ENCODE results near the gene KCNS3. TPM values are rescaled to one million over a fixed set of nuclear protein-coding genes. Genes with fewer than 3 reads are reported as not detected.

Gene KCNS3
- total RNA-seq, 4 donors from 2014 or later, result 16.2 to 34.8 (median 22.6) TPM

GRCh38 chr2:17850151-17850550 lies 28.3 kb upstream of the KCNS3 start:
- H3K27ac ChIP-seq, result no peak overlapping the region
- H3K9me3 ChIP-seq, result no peaks in the 10 kb centered on the region
- 87% methylated on average over 3 of the region's 4 CpGs for WGBS
- no peaks in the 10 kb centered on the region for H3K4me1 ChIP-seq
- no peaks in the 10 kb centered on the region for H3K36me3 ChIP-seq
- H3K4me3 ChIP-seq, result no peak overlapping the region
- H3K27me3 ChIP-seq, result no peaks in the 10 kb centered on the region
- no peak for DNase-seq (ENCODE audit: low spot score in 2 of 2)
- TF ChIP-seq EP300 (IDR thresholded peaks at IDR 0.05) (no peak), POLR2A (IDR thresholded peaks at IDR 0.05) (no peak), POLR2AphosphoS5 (IDR thresholded peaks at IDR 0.05) (no peak)
- TF ChIP-seq, protein P1, sequence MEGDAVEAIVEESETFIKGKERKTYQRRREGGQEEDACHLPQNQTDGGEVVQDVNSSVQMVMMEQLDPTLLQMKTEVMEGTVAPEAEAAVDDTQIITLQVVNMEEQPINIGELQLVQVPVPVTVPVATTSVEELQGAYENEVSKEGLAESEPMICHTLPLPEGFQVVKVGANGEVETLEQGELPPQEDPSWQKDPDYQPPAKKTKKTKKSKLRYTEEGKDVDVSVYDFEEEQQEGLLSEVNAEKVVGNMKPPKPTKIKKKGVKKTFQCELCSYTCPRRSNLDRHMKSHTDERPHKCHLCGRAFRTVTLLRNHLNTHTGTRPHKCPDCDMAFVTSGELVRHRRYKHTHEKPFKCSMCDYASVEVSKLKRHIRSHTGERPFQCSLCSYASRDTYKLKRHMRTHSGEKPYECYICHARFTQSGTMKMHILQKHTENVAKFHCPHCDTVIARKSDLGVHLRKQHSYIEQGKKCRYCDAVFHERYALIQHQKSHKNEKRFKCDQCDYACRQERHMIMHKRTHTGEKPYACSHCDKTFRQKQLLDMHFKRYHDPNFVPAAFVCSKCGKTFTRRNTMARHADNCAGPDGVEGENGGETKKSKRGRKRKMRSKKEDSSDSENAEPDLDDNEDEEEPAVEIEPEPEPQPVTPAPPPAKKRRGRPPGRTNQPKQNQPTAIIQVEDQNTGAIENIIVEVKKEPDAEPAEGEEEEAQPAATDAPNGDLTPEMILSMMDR (IDR thresholded peaks at IDR 0.05), result no peak

DNA sequence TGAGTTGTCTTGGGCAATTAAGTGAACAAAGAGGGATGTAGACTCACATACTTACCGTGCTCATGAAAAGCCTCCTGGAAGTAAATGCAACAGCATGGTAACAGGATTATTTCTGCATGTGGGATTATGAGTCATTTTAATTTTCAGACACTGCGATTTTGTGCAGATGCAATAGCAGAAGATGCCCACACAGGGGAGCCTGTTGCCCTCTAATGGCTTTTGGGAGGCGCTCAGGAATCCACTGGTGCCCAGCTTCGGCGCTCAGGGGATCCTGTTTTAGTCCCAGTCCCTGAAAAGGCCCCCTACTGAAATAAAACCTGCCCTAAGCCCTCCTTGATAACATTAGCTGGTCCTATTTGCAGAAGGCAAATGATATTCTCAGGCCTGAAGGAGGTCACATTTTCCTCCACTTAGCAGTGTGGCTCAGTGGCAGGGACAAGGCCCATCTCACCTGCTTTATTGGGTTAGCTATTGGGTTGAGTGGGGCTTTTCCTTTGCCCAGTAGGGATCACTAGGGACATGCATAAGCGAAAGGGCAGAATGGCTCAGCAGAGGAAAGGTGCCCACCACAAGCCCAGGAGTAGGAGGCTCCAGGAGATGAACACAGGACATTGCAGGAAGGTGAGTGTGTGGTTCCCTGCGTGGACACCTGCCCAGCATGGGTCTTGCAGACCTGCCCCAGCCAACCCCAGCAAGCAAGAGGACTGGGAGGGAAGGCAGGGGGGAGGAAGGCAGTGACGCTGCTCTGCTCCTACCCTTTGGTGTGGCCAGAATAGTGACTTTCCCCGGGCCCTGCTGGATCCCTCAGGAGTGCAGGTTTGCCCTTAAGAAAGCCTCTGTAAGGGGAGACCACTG lies 26.5 kb upstream of the KCNS3 start:
- 36% methylated on average over 8 of the region's 9 CpGs for WGBS
- H3K36me3 ChIP-seq, result no peaks in the 10 kb centered on the region
- TF ChIP-seq, protein P1 (IDR thresholded peaks at IDR 0.05), result peak; percentile 74 to 83
- no peak for TF ChIP-seq POLR2AphosphoS5 (IDR thresholded peaks at IDR 0.05)
- H3K4me1 ChIP-seq, result no peaks in the 10 kb centered on the region
- no peak overlapping the region for H3K4me3 ChIP-seq
- no peaks in the 10 kb centered on the region for H3K27me3 ChIP-seq
- H3K27ac ChIP-seq, result no peak overlapping the region
- DNase-seq (ENCODE audit: low spot score in 2 of 2), result no peak
- no peaks in the 10 kb centered on the region for H3K9me3 ChIP-seq

DNA sequence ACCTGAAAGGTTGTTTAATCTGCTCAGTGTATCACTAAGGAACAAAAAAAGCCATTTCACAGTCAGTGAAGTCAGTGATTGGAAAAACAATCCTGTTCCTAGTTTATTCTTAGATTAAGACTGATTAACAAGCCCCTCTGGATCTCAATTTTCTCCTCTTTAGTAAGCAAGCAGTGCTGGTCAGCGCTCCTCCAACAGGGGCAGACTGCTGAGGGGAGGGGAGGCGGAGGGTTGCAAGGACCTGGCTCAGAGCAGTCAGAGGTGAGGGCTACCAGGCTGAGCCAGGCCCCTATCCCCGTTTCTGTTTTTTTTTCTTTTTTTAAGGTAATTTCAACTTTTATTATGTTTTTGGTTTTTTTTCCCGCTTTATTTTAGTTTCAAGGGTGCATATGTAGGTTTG lies 24.7 kb upstream of the KCNS3 start:
- WGBS, result 75% methylated on average over 4 of the region's 4 CpGs
- Histone ChIP-seq H3K9me3 (no peaks in the 10 kb centered on the region), H3K4me3 (no peak overlapping the region), H3K27me3 (no peaks in the 10 kb centered on the region), H3K36me3 (no peaks in the 10 kb centered on the region), H3K4me1 (no peaks in the 10 kb centered on the region), H3K27ac (no peak overlapping the region)
- TF ChIP-seq POLR2AphosphoS5 (IDR thresholded peaks at IDR 0.05) (no peak), POLR2A (IDR thresholded peaks at IDR 0.05) (no peak)
- DNase-seq (ENCODE audit: low spot score in 2 of 2), result no peak

DNA sequence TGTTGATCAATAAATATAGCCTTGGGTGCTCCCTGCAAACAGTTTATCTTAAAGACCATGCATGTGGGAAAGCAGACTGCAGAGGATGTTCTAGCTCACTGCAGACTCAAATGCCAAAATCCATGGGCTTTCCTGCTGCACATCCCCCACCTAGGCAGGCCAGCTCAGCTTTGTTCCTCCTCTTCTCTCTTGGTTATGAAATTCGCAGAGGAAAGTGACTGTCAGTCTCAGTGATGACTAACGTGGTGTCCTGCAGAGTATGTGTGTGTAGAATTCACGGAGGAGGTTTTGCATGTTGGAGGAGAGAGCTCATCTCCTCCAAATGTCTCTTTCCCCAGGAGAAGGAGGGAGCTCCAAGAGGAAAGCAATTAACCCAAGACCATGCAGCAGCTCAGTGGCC lies 21.4 kb upstream of the KCNS3 start:
- no peak overlapping the region for H3K27ac ChIP-seq
- 63% methylated on average over 3 of the region's 3 CpGs for WGBS
- no peaks in the 10 kb centered on the region for H3K4me1 ChIP-seq
- H3K9me3 ChIP-seq, result no peaks in the 10 kb centered on the region
- H3K27me3 ChIP-seq, result no peaks in the 10 kb centered on the region
- DNase-seq (ENCODE audit: low spot score in 2 of 2), result no peak
- no peaks in the 10 kb centered on the region for H3K36me3 ChIP-seq
- no peak overlapping the region for H3K4me3 ChIP-seq
- TF ChIP-seq EP300 (IDR thresholded peaks at IDR 0.05), result no peak
- no peak for TF ChIP-seq POLR2A (IDR thresholded peaks at IDR 0.05)

GRCh38 chr2:17858064-17858463 lies 20.4 kb upstream of the KCNS3 start:
- no peak for DNase-seq (ENCODE audit: low spot score in 2 of 2)
- Histone ChIP-seq H3K4me1 (no peaks in the 10 kb centered on the region), H3K4me3 (no peak overlapping the region), H3K9me3 (no peaks in the 10 kb centered on the region), H3K27me3 (no peaks in the 10 kb centered on the region), H3K36me3 (no peaks in the 10 kb centered on the region), H3K27ac (no peak overlapping the region)
- TF ChIP-seq, protein P1 (IDR thresholded peaks at IDR 0.05), result no peak
- TF ChIP-seq EP300 (IDR thresholded peaks at IDR 0.05), result no peak
- TF ChIP-seq POLR2AphosphoS5 (IDR thresholded peaks at IDR 0.05), result no peak
- TF ChIP-seq POLR2A (IDR thresholded peaks at IDR 0.05), result no peak
- 74% methylated on average over 1 of the region's 1 CpG for WGBS

DNA sequence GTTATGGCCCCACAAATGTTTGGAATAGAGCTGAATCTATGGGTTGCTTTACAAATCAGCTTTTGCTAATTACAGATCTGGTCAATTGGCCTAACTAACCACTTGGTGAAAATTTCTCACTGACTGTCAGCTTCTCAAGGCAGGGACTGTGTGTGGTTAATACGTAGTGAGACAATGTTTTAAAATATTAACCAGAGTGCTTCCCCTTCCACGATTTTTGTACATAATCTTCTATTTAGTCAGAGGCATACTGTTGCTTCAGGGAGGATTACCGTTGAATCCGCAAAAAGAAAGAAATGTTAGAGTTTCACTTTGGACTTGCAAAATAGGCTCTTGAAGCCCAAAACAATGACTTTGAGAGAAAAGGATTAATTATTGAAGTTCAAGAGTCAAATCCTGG lies 14.9 kb upstream of the KCNS3 start:
- no peak for DNase-seq (ENCODE audit: low spot score in 2 of 2)
- H3K27me3 ChIP-seq, result no peaks in the 10 kb centered on the region
- no peak for TF ChIP-seq EP300 (IDR thresholded peaks at IDR 0.05)
- TF ChIP-seq, protein P1 (IDR thresholded peaks at IDR 0.05), result no peak
- TF ChIP-seq POLR2AphosphoS5 (IDR thresholded peaks at IDR 0.05), result no peak
- TF ChIP-seq POLR2A (IDR thresholded peaks at IDR 0.05), result no peak
- no peaks in the 10 kb centered on the region for H3K9me3 ChIP-seq
- no peaks in the 10 kb centered on the region for H3K4me1 ChIP-seq
- no peak overlapping the region for H3K4me3 ChIP-seq
- 71% methylated on average over 4 of the region's 4 CpGs for WGBS
- no peaks in the 10 kb centered on the region for H3K36me3 ChIP-seq
- H3K27ac ChIP-seq, result no peak overlapping the region

All from suprapubic skin (tissue), 4 donors.